H9 (cell line): ENCODE measurements around the gene MYL1. TPM values are rescaled to one million over a fixed set of nuclear protein-coding genes. Genes with fewer than 3 reads are reported as not detected.

Experiments
- DNase-seq: peaks from one replicate; pipeline ENCODE4 v3.0.0-alpha.2; 2017
- H2AFZ ChIP-seq: one replicate; pipeline ENCODE4 v1.6.1; 2013; ENCODE audit warnings: mild to moderate bottlenecking, low read length, control low read depth, moderate library complexity
- H2AK5ac ChIP-seq: 2 replicates; pipeline ENCODE4 v1.6.1; 2013; ENCODE audit warnings: low read length, control low read depth, mixed read lengths; ENCODE audit not compliant: insufficient read length
- H2BK120ac ChIP-seq: one replicate; pipeline ENCODE4 v1.6.1; 2013; ENCODE audit warnings: low read depth, mild to moderate bottlenecking, low read length, control low read depth, inconsistent platforms; ENCODE audit not compliant: poor library complexity, severe bottlenecking
- H2BK12ac ChIP-seq: 2 replicates; pipeline ENCODE4 v1.6.1; 2013; ENCODE audit warnings: low read length, control low read depth, mixed read lengths, low read depth; ENCODE audit not compliant: insufficient read length
- H2BK15ac ChIP-seq: 2 replicates; pipeline ENCODE4 v1.6.1; 2013; ENCODE audit warnings: low read depth, low read length, control low read depth
- H2BK20ac ChIP-seq: one replicate; pipeline ENCODE4 v1.6.1; 2013; ENCODE audit warnings: low read depth, mild to moderate bottlenecking, low read length, control low read depth, inconsistent platforms; ENCODE audit not compliant: poor library complexity, severe bottlenecking
- H2BK5ac ChIP-seq: 2 replicates; pipeline ENCODE4 v1.6.1; 2013; ENCODE audit warnings: low read length, control low read depth, mixed read lengths; ENCODE audit not compliant: insufficient read length
- H3K14ac ChIP-seq: 2 replicates; pipeline ENCODE4 v1.6.1; 2013; ENCODE audit warnings: low read length, control low read depth; ENCODE audit not compliant: insufficient read depth
- H3K18ac ChIP-seq: 2 replicates; pipeline ENCODE4 v1.6.1; 2013; ENCODE audit warnings: low read depth, mild to moderate bottlenecking, mixed read lengths, low read length, control low read depth; ENCODE audit not compliant: insufficient read length
- H3K23ac ChIP-seq: 2 replicates; pipeline ENCODE4 v1.6.1; 2013; ENCODE audit warnings: low read length, control low read depth, mixed read lengths, low read depth; ENCODE audit not compliant: insufficient read length
- H3K23me2 ChIP-seq: 2 replicates; pipeline ENCODE4 v1.6.1; 2013; ENCODE audit warnings: low read depth, mild to moderate bottlenecking, mixed read lengths, low read length, control low read depth; ENCODE audit not compliant: insufficient read length, poor library complexity, severe bottlenecking
- H3K27ac ChIP-seq: 2 replicates; pipeline ENCODE4 v1.5.1; 2013; ENCODE audit warnings: low read length, control low read depth, mixed read lengths, low read depth; ENCODE audit not compliant: insufficient read length
- H3K27me3 ChIP-seq: 2 replicates; pipeline ENCODE4 v1.6.1; 2013; ENCODE audit warnings: low read length, control low read depth, inconsistent platforms; ENCODE audit not compliant: insufficient read depth
- H3K4ac ChIP-seq: 2 replicates; pipeline ENCODE4 v1.6.1; 2013; ENCODE audit warnings: low read depth, mild to moderate bottlenecking, control low read depth, inconsistent platforms, low read length, moderate library complexity
- H3K4me1 ChIP-seq: 2 replicates; pipeline ENCODE4 v1.6.1; 2013; ENCODE audit warnings: low read length, control low read depth, inconsistent platforms; ENCODE audit not compliant: insufficient read depth
- H3K4me2 ChIP-seq: 2 replicates; pipeline ENCODE4 v1.6.1; 2013; ENCODE audit warnings: low read length, control low read depth, mixed read lengths; ENCODE audit not compliant: insufficient read length, insufficient read depth
- H3K56ac ChIP-seq: 2 replicates; pipeline ENCODE4 v1.6.1; 2013; ENCODE audit warnings: low read depth, mild to moderate bottlenecking, mixed read lengths, low read length, control low read depth; ENCODE audit not compliant: insufficient read length
- H3K79me1 ChIP-seq: 2 replicates; pipeline ENCODE4 v1.6.1; 2013; ENCODE audit warnings: low read depth, mild to moderate bottlenecking, moderate library complexity, low read length, control low read depth, inconsistent platforms; ENCODE audit not compliant: insufficient read depth, poor library complexity, severe bottlenecking
- H3K79me2 ChIP-seq: 2 replicates; pipeline ENCODE4 v1.6.1; 2013; ENCODE audit warnings: low read length, control low read depth, inconsistent platforms; ENCODE audit not compliant: insufficient read depth
- H3K9ac ChIP-seq: 2 replicates; pipeline ENCODE4 v1.6.1; 2013; ENCODE audit warnings: low read length, control low read depth, mixed read lengths; ENCODE audit not compliant: insufficient read length; ENCODE audit errors: extremely low read depth
- H3K9me3 ChIP-seq: one replicate; pipeline ENCODE4 v1.6.1; 2013; ENCODE audit warnings: low read depth, low read length, inconsistent platforms; ENCODE audit not compliant: control insufficient read depth
- H3T11ph ChIP-seq: one replicate; pipeline ENCODE4 v1.6.1; 2013; ENCODE audit warnings: mild to moderate bottlenecking, low read length, control low read depth, inconsistent platforms
- H4K20me1 ChIP-seq: one replicate; pipeline ENCODE4 v1.6.1; 2013; ENCODE audit not compliant: control insufficient read depth, insufficient read length, insufficient read depth
- H4K5ac ChIP-seq: 2 replicates; pipeline ENCODE4 v1.6.1; 2013; ENCODE audit warnings: low read depth, mild to moderate bottlenecking, mixed read lengths, low read length, control low read depth; ENCODE audit not compliant: insufficient read length
- H4K8ac ChIP-seq: replicated peaks from 2 replicates; pipeline ENCODE4 v1.6.1; 2013; ENCODE audit warnings: low read length, control low read depth, mixed read lengths, low read depth; ENCODE audit not compliant: insufficient read length
- H4K91ac ChIP-seq: 2 replicates; pipeline ENCODE4 v1.6.1; 2013; ENCODE audit warnings: low read depth, mild to moderate bottlenecking, moderate library complexity, mixed read lengths, low read length, control low read depth; ENCODE audit not compliant: insufficient read length
- H3K27ac Mint-ChIP-seq, 3 experiments: 2 replicates in 2 of 3; 3 replicates in 1 of 3; pipeline ENCODE4 v1.8.0; 2020 to 2021; ENCODE audit warnings: mixed read lengths in 3 of 3, mild to moderate bottlenecking in 1 of 3, moderate library complexity in 1 of 3
- H3K27me3 Mint-ChIP-seq: 2 replicates; pipeline ENCODE4 v1.8.0; 2021; ENCODE audit warnings: low read depth, mild to moderate bottlenecking, moderate library complexity, mixed read lengths
- H3K36me3 Mint-ChIP-seq, 3 experiments: 2 replicates in 2 of 3; 3 replicates in 1 of 3; pipeline ENCODE4 v1.8.0; 2020 to 2021; ENCODE audit warnings: low read depth in 3 of 3, mixed read lengths in 3 of 3; ENCODE audit not compliant: insufficient read depth in 1 of 3
- H3K4me1 Mint-ChIP-seq, 2 experiments: 2 replicates each; pipeline ENCODE4 v1.8.0; 2020; ENCODE audit warnings: mixed read lengths in 2 of 2
- H3K4me3 Mint-ChIP-seq, 2 experiments: 2 replicates in 1 of 2; 3 replicates in 1 of 2; pipeline ENCODE4 v1.8.0; 2020 to 2021; ENCODE audit warnings: mild to moderate bottlenecking in 2 of 2, mixed read lengths in 2 of 2, moderate library complexity in 1 of 2
- H3K9me3 Mint-ChIP-seq, 2 experiments: 2 replicates in 1 of 2; 3 replicates in 1 of 2; pipeline ENCODE4 v1.8.0; 2020; ENCODE audit warnings: mild to moderate bottlenecking in 2 of 2, mixed read lengths in 2 of 2, moderate library complexity in 1 of 2
- WGBS: extraction: QIAGEN DNeasy Blood & Tissue Kit; methylation state at CpG from one replicate; pipeline ENCODE4 v1.1.7; 2013; ENCODE audit warnings: missing lambda C conversion rate, low lambda C conversion rate, mixed read lengths; ENCODE audit not compliant: insufficient read length; ENCODE audit errors: extremely low coverage; 5-methylcytosine and 5-hydroxymethylcytosine counted together
- total RNA-seq: library from RNA; stranded (reverse); gene quantifications from 2 replicates; pipeline ENCODE4 v1.2.1, GENCODE V29; 2021
- TF ChIP-seq, protein P1 (sequence below): fragments of 200-600 bp; sonication (generic); conservative IDR thresholded peaks from 3 replicates; pipeline ENCODE4 v1.8.0; 2021; ENCODE audit warnings: antibody characterized with exemption, mild to moderate bottlenecking

MYL1 gene
- total RNA-seq, 1 experiment from 2014 or later, result not detected

DNA sequence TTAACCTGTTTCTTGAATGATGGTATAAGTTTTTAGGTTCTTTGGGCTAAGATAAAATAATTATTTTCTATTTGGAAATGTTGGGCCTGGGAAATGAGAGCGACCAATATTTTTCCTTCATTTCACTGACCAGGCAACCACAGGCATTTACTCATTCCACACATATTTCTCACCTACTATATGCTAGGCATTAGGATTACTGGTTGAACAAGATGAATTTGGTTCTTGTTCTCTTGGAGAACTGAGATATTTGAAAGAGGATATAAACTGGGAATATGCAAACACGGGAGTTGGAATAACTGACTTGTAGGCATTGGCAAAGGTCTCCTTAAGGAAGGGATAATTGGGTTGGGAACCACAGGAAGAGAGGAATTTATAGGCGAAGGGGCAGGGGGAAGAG lies 3.9 kb upstream of the MYL1 start:
- Histone ChIP-seq H2AFZ (no peak overlapping the region), H2BK5ac (no peak overlapping the region), H2BK20ac (no peak overlapping the region), H2BK15ac (no peak overlapping the region), H2BK12ac (no peak overlapping the region), H3K9me3 (no peaks in the 10 kb centered on the region), H3K14ac (no peak overlapping the region), H3K79me1 (no peaks in the 10 kb centered on the region), H4K91ac (no peak overlapping the region), H3K27ac (no peak overlapping the region), H3K23me2 (no peaks in the 10 kb centered on the region), H3K4ac (no peak overlapping the region), H2BK120ac (no peak overlapping the region), H3K9ac (no peak overlapping the region), H2AK5ac (no peak overlapping the region), H3K4me1 (no peaks in the 10 kb centered on the region), H3T11ph (no peak overlapping the region), H4K5ac (no peak overlapping the region), H4K8ac (no peak overlapping the region), H3K79me2 (no peaks in the 10 kb centered on the region), H3K4me2 (no peak overlapping the region), H3K18ac (no peak overlapping the region), H3K56ac (no peak overlapping the region), H3K27me3 (no peaks in the 10 kb centered on the region), H3K23ac (no peak overlapping the region), H4K20me1 (no peaks in the 10 kb centered on the region)
- Mint-ChIP-seq H3K27ac (no peak overlapping the region), H3K4me3 (no peak overlapping the region), H3K4me1 (no peaks in the 10 kb centered on the region), H3K9me3 (no peaks in the 10 kb centered on the region), H3K36me3 (no peaks in the 10 kb centered on the region), H3K27me3 (no peaks in the 10 kb centered on the region)
- TF ChIP-seq, protein P1, sequence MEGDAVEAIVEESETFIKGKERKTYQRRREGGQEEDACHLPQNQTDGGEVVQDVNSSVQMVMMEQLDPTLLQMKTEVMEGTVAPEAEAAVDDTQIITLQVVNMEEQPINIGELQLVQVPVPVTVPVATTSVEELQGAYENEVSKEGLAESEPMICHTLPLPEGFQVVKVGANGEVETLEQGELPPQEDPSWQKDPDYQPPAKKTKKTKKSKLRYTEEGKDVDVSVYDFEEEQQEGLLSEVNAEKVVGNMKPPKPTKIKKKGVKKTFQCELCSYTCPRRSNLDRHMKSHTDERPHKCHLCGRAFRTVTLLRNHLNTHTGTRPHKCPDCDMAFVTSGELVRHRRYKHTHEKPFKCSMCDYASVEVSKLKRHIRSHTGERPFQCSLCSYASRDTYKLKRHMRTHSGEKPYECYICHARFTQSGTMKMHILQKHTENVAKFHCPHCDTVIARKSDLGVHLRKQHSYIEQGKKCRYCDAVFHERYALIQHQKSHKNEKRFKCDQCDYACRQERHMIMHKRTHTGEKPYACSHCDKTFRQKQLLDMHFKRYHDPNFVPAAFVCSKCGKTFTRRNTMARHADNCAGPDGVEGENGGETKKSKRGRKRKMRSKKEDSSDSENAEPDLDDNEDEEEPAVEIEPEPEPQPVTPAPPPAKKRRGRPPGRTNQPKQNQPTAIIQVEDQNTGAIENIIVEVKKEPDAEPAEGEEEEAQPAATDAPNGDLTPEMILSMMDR, result no peak
- DNase-seq, result no peak
- WGBS, result no CpG with 5 or more reads among the region's 3 CpGs
